Measurements from ENCODE around the gene SLC19A1. TPM values are rescaled to one million over a fixed set of nuclear protein-coding genes. Genes with fewer than 3 reads are reported as not detected.
A peak's percentile ranks its signal among the peaks of the same experiment; 100 is the strongest.
"Not testable (repeated sequence)": the region's sequence is repeated elsewhere in the genome, so short reads cannot be mapped to it uniquely, and the experiment has no call there.

The SLC19A1 gene
- total RNA-seq, 1 donor from 2014 or later: 28.2 TPM

DNA sequence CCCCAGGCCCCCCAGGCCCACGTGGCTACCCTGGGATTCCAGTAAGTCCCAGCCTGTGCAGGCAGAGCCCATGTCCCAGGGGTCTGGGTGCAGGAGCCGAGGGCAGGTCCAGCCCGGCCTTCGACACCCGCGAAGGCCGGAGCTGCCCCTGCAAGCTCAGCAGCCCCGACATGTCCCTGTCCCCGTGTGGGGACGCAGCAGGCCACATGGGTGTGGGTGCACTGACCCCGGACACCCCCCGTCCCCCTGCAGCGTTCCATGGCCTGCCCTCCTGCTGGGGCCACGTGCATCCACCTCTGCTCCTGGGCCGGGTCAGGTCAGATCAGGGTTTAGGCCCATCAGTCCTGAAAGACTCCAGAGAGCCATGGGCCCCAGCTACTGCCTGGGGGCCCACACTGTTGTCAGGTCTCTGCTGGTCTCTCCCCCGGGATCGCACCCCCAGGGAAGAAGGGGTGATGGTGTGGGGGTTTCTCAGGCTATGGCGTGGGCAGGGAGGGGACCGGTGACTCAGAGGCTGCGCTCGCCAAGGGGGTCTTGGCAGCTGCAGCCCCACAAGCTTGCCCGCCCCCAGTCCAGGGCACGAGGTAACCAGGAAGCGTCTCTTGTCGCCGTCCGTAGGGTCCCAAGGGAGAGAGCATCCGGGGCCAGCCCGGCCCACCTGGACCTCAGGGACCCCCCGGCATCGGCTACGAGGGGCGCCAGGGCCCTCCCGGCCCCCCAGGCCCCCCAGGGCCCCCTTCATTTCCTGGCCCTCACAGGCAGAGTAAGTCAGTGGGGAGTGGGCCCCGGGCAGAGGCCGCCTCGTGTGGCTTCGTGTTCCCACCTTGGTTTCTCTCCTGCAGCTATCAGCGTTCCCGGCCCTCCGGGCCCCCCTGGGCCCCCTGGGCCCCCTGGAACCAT, 37.5 kb downstream of the SLC19A1 start:
- peaks cover 10% of the 10 kb centered on the region for H3K36me3 Mint-ChIP-seq

DNA sequence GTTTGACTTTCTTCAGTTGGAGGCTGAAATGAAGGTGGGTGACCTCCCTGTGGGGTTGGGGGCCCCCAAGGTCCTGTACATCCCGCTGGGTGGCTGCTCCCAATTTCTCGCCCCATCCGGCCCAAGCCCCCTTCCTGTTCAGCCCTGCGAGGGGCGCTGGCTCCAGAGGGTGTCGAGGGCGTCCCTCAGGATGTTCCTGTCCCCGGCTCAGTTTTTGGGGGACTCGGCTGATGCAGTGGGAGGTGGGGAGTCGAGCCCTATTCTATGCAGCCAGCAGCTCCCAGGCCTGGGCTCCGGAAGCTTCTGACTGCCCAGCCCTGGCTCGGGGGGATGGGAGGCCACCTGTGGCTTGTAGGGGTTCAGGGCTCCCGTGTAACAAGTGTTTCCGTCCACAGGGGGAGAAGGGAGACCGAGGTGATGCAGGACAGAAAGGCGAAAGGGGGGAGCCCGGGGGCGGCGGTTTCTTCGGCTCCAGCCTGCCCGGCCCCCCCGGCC, 38.2 kb downstream of the SLC19A1 start:
- H3K4me3 Mint-ChIP-seq: no peak overlapping the region
- no peak overlapping the region for H3K27ac Mint-ChIP-seq
- TF ChIP-seq, protein P1, sequence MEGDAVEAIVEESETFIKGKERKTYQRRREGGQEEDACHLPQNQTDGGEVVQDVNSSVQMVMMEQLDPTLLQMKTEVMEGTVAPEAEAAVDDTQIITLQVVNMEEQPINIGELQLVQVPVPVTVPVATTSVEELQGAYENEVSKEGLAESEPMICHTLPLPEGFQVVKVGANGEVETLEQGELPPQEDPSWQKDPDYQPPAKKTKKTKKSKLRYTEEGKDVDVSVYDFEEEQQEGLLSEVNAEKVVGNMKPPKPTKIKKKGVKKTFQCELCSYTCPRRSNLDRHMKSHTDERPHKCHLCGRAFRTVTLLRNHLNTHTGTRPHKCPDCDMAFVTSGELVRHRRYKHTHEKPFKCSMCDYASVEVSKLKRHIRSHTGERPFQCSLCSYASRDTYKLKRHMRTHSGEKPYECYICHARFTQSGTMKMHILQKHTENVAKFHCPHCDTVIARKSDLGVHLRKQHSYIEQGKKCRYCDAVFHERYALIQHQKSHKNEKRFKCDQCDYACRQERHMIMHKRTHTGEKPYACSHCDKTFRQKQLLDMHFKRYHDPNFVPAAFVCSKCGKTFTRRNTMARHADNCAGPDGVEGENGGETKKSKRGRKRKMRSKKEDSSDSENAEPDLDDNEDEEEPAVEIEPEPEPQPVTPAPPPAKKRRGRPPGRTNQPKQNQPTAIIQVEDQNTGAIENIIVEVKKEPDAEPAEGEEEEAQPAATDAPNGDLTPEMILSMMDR (conservative IDR thresholded peaks at IDR 0.05): no peak
- H3K9me3 Mint-ChIP-seq: no peaks in the 10 kb centered on the region
- H3K36me3 Mint-ChIP-seq: peaks cover 15% of the 10 kb centered on the region
- peak; percentile 68 for DNase-seq (ENCODE audit: extremely low spot score, unreplicated experiment)
- peaks cover 4% of the 10 kb centered on the region for H3K4me1 Mint-ChIP-seq (ENCODE audit: unreplicated experiment)
- no peaks in the 10 kb centered on the region for H3K27me3 Mint-ChIP-seq

More for the DNA sequence above, 37.5 kb downstream of the SLC19A1 start:
- Mint-ChIP-seq H3K27me3 (no peaks in the 10 kb centered on the region), H3K4me3 (no peak overlapping the region), H3K4me1 (ENCODE audit: unreplicated experiment) (peaks cover 4% of the 10 kb centered on the region), H3K9me3 (no peaks in the 10 kb centered on the region), H3K27ac (no peak overlapping the region)
- peak; percentile 65 for DNase-seq (ENCODE audit: extremely low spot score, unreplicated experiment)
- TF ChIP-seq, protein P1 (conservative IDR thresholded peaks at IDR 0.05): no peak

DNA sequence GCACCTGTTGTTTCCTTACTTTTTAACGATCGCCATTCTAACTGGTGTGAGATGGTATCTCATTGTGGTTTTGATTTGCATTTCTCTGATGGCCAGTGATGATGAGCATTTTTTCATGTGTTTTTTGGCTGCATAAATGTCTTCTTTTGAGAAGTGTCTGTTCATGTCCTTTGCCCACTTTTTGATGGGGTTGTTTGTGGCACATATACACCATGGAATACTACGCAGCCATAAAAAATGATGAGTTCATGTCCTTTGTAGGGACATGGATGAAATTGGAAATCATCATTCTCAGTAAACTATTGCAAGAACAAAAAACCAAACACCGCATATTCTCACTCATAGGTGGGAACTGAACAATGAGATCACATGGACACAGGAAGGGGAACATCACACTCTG, 39.0 kb downstream of the SLC19A1 start:
- not testable (repeated sequence) for H3K4me3 Mint-ChIP-seq; H3K4me1 Mint-ChIP-seq (ENCODE audit: unreplicated experiment); H3K9me3 Mint-ChIP-seq; DNase-seq (ENCODE audit: extremely low spot score, unreplicated experiment); H3K27me3 Mint-ChIP-seq; H3K27ac Mint-ChIP-seq
- peaks cover 19% of the 10 kb centered on the region for H3K36me3 Mint-ChIP-seq

DNA sequence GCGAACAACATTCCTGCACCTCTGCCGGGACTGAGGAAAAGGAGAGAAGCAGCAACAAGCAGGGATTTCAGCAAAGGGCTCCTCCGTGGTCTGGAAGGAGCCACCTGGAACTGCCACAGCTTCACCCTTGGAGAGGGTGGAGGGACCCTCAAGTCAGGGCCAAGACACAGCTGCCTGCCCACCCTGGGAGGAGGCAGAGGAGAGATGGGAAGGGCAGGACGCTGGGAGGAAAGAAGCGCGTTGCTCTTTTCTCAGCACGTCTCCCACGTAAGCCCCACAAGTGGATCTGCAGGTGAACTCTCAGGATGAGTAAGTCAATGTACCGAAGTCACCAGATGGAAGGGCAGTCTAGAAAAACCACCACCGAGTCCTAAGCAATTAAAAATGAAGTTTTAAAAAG, 39.6 kb downstream of the SLC19A1 start:
- no peaks in the 10 kb centered on the region for H3K9me3 Mint-ChIP-seq
- peaks cover 19% of the 10 kb centered on the region for H3K36me3 Mint-ChIP-seq
- TF ChIP-seq, protein P1 (conservative IDR thresholded peaks at IDR 0.05): no peak
- no peak overlapping the region for H3K4me3 Mint-ChIP-seq
- H3K27me3 Mint-ChIP-seq: no peaks in the 10 kb centered on the region
- peak; percentile 37 for DNase-seq (ENCODE audit: extremely low spot score, unreplicated experiment)
- H3K27ac Mint-ChIP-seq: peak overlapping the region; percentile 18
- no peaks in the 10 kb centered on the region for H3K4me1 Mint-ChIP-seq (ENCODE audit: unreplicated experiment)

DNA sequence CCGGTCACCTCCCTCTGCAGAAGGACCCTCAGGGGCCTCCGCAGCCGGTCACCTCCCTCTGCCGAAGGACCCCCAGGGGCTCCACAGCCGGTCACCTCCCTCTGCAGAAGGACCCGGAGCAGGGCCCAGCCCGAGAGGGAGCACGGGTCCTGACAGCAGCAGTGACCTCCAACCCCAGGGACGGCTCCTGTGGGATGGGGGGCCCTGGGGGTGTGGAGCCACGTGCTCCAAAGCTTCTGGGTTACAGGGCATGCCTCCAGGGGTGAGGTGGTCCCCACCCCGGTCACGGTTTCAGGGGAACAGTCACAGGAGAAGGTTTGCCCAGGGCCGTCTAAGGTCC, 40.3 kb downstream of the SLC19A1 start:
- Mint-ChIP-seq H3K27me3 (no peaks in the 10 kb centered on the region), H3K4me3 (no peak overlapping the region), H3K4me1 (ENCODE audit: unreplicated experiment) (no peaks in the 10 kb centered on the region), H3K9me3 (no peaks in the 10 kb centered on the region), H3K27ac (peak overlapping the region; percentile 18), H3K36me3 (peaks cover 19% of the 10 kb centered on the region)
- TF ChIP-seq, protein P1 (conservative IDR thresholded peaks at IDR 0.05): no peak
- DNase-seq (ENCODE audit: extremely low spot score, unreplicated experiment): peak; percentile 64

DNA sequence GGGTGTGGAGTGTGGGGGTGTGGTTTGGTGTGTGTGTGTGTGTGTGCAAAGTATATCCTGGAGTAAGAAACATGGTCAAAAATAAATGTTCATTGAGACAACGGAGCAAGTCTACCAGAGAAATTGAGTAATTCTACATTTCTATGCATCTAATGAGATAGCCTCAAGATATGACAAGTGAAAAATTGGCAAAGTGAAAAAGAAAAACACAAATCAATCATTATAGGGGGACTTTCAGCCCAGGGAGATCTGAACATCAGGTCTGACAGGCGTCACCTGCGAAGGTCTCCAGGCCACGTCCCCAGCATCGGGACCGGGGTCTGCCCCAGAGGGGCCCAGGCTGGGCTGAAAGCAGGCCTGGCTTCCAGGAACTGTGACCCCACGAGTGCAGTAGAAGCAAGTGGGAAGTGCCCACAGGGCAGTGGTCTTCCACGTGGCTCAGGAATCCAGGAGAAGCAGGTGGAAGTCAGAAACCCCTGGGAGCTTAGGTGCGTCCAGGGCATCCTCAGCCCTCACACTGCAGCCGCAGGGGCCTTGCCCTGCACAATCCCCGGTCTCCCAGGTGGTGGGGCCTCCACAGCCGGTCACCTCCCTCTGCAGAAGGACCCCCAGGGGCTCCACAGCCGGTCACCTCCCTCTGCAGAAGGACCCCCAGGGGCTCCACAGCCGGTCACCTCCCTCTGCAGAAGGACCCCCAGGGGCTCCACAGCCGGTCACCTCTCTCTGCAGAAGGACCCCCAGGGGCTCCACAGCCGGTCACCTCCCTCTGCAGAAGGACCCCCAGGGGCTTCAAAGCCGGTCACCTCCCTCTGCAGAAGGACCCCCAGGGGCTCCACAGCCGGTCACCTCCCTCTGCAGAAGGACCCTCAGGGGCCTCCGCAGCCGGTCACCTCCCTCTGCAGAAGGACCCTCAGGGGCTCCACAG, 40.9 kb downstream of the SLC19A1 start:
- H3K4me1 Mint-ChIP-seq (ENCODE audit: unreplicated experiment); H3K27me3 Mint-ChIP-seq; H3K9me3 Mint-ChIP-seq; H3K27ac Mint-ChIP-seq; H3K4me3 Mint-ChIP-seq: not testable (repeated sequence)
- DNase-seq (ENCODE audit: extremely low spot score, unreplicated experiment): peak; percentile 60
- H3K36me3 Mint-ChIP-seq: peaks cover 19% of the 10 kb centered on the region
